ENCODE measurements around the gene TFR2.

DNA sequence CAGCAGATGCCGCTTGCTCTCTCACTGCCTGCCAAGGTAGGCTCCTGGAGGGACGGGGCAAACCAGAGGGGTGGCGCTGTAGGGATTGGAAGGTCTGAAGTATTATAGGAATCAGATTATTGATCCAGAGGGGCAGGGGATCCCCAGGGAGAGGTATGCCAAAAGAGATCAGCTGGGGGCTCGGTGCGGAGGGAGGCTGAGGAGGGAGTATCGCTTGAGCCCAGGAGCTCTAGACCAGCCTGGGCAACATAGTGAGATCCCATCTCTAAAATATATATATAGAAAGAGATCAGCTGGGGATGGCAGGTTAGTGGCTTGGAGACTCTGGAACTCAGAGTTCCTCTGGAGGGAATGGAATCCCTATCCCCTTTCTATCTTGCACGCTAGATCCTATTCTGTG, 46.2 kb downstream of the TFR2 start:
- TF ChIP-seq, protein P1, sequence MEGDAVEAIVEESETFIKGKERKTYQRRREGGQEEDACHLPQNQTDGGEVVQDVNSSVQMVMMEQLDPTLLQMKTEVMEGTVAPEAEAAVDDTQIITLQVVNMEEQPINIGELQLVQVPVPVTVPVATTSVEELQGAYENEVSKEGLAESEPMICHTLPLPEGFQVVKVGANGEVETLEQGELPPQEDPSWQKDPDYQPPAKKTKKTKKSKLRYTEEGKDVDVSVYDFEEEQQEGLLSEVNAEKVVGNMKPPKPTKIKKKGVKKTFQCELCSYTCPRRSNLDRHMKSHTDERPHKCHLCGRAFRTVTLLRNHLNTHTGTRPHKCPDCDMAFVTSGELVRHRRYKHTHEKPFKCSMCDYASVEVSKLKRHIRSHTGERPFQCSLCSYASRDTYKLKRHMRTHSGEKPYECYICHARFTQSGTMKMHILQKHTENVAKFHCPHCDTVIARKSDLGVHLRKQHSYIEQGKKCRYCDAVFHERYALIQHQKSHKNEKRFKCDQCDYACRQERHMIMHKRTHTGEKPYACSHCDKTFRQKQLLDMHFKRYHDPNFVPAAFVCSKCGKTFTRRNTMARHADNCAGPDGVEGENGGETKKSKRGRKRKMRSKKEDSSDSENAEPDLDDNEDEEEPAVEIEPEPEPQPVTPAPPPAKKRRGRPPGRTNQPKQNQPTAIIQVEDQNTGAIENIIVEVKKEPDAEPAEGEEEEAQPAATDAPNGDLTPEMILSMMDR (IDR thresholded peaks at IDR 0.05) = no peak
- TF ChIP-seq POLR2AphosphoS5 (IDR thresholded peaks at IDR 0.05; ENCODE audit: insufficient read depth in 1 of 2, low read depth in 1 of 2) (no peak), POLR2A (IDR thresholded peaks at IDR 0.05) (no peak)
